Thyroid gland (tissue), 4 donors: ENCODE data around the gene KRTAP12-1. TPM values are rescaled to one million over a fixed set of nuclear protein-coding genes. Genes with fewer than 3 reads are reported as not detected.

Experiments used
- DNase-seq, 2 donors: peaks; one replicate each; pipeline ENCODE4 v3.0.0-alpha.2; 2019
- H3K27ac ChIP-seq, 3 donors: fragments of 200-600 bp; sonication (generic); 1 replicate in 2 of 3; 2 replicates in 1 of 3; pipeline ENCODE4 v1.5.1; 2016 to 2019; ENCODE audit warnings: mild to moderate bottlenecking in 1 of 3, moderate library complexity in 1 of 3
- H3K27me3 ChIP-seq: fragments of 200-600 bp; sonication (generic); one replicate; pipeline ENCODE4 v1.5.1; 2019
- H3K36me3 ChIP-seq, 2 donors: fragments of 200-600 bp; sonication (generic); one replicate each; pipeline ENCODE4 v1.5.1; 2016 to 2019
- H3K4me1 ChIP-seq, 2 donors: fragments of 200-600 bp; sonication (generic); one replicate each; pipeline ENCODE4 v1.5.1; 2017 to 2019
- H3K4me3 ChIP-seq, 3 donors: fragments of 200-600 bp; sonication (generic); replicated peaks in 1 of 3; 1 replicate in 2 of 3; 2 replicates in 1 of 3; pipeline ENCODE4 v1.5.1; 2016; ENCODE audit warnings: mild to moderate bottlenecking in 1 of 3
- H3K9me3 ChIP-seq: fragments of 200-600 bp; sonication (generic); one replicate; pipeline ENCODE4 v1.5.1; 2017
- POLR2A ChIP-seq, 2 donors: fragments of 450-650 bp; IDR thresholded peaks; one replicate each; pipeline ENCODE4 v1.6.1; 2017; ENCODE audit warnings: antibody characterized with exemption in 2 of 2, mild to moderate bottlenecking in 2 of 2, moderate library complexity in 1 of 2
- WGBS, 2 donors: methylation state at CpG; one replicate each; pipeline ENCODE4 v1.1.5; 2017; 5-methylcytosine and 5-hydroxymethylcytosine counted together
- intact Hi-C: fragments of 100-400 bp; cut with DNase I; formaldehyde crosslinking; loops from one replicate; pipeline ENCODE4 v1.15.1; 2023
- total RNA-seq, 4 donors: library from RNA; depleted of rRNA; stranded (reverse); fragments of >200 nt; gene quantifications; one replicate each; pipeline ENCODE4 v1.2.3, GENCODE V29; 2016
- TF ChIP-seq, protein P1 (sequence below), 6 experiments: fragments of 200-600 bp in 3 of 6; fragments of 450-650 bp in 3 of 6; sonication (generic) in 3 of 6; IDR thresholded peaks; one replicate each; pipeline ENCODE4 v1.5.1; 2016 to 2019; ENCODE audit warnings: antibody characterized with exemption in 6 of 6, mild to moderate bottlenecking in 2 of 6, inconsistent platforms in 1 of 6, moderate library complexity in 1 of 6

Gene KRTAP12-1
- total RNA-seq, 4 donors from 2014 or later, result 0.78 TPM; not detected in 3

DNA sequence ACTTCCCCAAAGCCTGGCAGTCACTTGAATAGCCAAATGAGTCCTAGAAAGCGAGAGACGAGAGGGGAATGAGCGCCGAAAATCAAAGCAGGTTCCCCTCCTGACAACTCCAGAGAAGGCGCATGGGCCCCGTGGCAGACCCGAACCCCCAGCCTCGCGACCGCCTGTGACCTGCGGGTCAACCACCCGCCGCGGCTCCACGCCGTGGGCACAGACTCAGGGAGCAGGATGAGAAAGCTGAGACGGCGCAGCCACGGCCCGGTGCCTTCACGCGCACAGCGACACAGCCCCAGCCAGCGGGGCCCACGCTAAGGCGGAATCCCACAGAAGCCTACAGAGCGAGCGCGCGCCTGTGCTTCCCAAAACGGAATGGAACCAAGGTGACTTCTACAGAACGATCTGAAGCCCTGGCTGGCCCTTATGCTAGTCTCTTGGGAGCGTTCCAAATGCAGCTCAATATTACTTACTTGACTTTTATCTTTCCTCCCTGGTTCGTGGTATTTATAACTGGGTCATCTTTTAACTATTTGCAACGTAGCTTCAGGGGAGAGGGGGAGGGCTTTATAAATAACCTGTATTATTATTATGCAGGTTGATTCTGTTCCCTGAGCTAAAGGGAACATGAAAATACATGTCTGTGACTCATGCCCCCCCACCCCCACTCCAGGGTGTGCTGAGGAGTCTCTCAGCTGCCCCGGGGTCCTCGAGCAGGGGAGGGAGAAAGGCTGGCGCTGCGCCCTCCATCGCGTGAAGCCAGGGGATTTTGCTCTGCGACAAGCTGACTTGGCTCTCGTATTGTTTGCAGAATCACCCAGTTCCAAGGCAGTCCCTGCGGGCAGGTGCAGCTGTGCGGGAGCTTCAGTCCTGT lies 27.7 kb upstream of the KRTAP12-1 start:
- TF ChIP-seq POLR2A (IDR thresholded peaks at IDR 0.05), result no peak
- TF ChIP-seq, protein P1, sequence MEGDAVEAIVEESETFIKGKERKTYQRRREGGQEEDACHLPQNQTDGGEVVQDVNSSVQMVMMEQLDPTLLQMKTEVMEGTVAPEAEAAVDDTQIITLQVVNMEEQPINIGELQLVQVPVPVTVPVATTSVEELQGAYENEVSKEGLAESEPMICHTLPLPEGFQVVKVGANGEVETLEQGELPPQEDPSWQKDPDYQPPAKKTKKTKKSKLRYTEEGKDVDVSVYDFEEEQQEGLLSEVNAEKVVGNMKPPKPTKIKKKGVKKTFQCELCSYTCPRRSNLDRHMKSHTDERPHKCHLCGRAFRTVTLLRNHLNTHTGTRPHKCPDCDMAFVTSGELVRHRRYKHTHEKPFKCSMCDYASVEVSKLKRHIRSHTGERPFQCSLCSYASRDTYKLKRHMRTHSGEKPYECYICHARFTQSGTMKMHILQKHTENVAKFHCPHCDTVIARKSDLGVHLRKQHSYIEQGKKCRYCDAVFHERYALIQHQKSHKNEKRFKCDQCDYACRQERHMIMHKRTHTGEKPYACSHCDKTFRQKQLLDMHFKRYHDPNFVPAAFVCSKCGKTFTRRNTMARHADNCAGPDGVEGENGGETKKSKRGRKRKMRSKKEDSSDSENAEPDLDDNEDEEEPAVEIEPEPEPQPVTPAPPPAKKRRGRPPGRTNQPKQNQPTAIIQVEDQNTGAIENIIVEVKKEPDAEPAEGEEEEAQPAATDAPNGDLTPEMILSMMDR (IDR thresholded peaks at IDR 0.05), result no peak
- Histone ChIP-seq H3K27me3 (peaks cover 9% of the 10 kb centered on the region), H3K36me3 (no peaks in the 10 kb centered on the region), H3K4me3 (no peak overlapping the region), H3K9me3 (no peaks in the 10 kb centered on the region), H3K27ac (no peak overlapping the region), H3K4me1 (peaks cover 16 to 59% of the 10 kb centered on the region in 2 donors)
- intact Hi-C loops, result no loop called here
- WGBS, 2 donors, result 10 to 13% methylated on average over 29 to 32 of the region's 45 CpGs
- peak; percentile 20 to 26 for DNase-seq

- Histone ChIP-seq H3K36me3 (no peaks in the 10 kb centered on the region), H3K4me1 (peaks cover 16 to 59% of the 10 kb centered on the region in 2 donors), H3K27me3 (peaks cover 9% of the 10 kb centered on the region), H3K9me3 (no peaks in the 10 kb centered on the region), H3K27ac (no peak overlapping the region), H3K4me3 (no peak overlapping the region)
- TF ChIP-seq, protein P1 (IDR thresholded peaks at IDR 0.05), result no peak
- no peak for TF ChIP-seq POLR2A (IDR thresholded peaks at IDR 0.05)
- intact Hi-C loops, result no loop called here
- 21 to 26% methylated on average over 13 to 20 of the region's 25 CpGs for WGBS, 2 donors
- no peak for DNase-seq
These were observed 27.0 kb upstream of the KRTAP12-1 start for GRCh38 chr21:44708866-44709425.

DNA sequence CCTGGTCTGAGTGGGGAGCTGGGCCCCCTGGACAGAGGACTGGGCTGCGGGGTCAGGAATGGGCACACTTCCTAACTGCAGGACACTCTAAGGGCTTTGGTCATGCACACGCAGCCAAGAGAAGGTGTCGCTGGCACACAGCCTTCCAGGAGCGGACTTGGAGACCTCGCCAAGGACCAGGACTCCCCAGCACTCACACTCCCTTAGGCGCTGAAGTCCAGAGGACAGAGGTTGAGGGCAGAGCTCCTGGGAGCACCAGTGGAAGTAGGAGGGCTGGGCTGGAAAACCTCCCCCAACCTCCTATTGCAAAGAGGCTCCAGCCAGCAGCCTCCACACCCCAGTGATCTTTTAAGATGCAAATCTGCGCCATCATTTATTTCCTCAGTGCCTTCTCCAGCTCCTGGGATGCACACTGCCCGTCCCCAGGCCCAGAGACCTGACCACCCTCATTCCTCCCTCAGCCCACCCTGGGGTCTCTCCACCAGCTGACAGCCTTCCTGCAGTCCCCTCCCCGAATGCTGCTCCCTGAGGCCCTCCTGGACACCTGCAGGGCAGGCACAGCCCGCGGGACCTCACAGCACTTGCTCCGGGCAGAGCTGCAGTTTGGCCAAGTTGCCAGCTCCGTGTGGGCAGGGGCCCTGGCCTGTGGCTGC lies 26.4 kb upstream of the KRTAP12-1 start:
- peak; percentile 62 to 73 for DNase-seq
- 0 to 16% methylated on average over 4 to 8 of the region's 13 CpGs for WGBS, 2 donors
- Histone ChIP-seq H3K27me3 (peaks cover 9% of the 10 kb centered on the region), H3K36me3 (no peaks in the 10 kb centered on the region), H3K4me1 (peaks cover 16 to 59% of the 10 kb centered on the region in 2 donors), H3K4me3 (no peak overlapping the region), H3K9me3 (no peaks in the 10 kb centered on the region), H3K27ac (no peak overlapping the region)
- intact Hi-C loops, result no loop called here
- TF ChIP-seq POLR2A (IDR thresholded peaks at IDR 0.05), result no peak
- TF ChIP-seq, protein P1 (IDR thresholded peaks at IDR 0.05), result no peak

DNA sequence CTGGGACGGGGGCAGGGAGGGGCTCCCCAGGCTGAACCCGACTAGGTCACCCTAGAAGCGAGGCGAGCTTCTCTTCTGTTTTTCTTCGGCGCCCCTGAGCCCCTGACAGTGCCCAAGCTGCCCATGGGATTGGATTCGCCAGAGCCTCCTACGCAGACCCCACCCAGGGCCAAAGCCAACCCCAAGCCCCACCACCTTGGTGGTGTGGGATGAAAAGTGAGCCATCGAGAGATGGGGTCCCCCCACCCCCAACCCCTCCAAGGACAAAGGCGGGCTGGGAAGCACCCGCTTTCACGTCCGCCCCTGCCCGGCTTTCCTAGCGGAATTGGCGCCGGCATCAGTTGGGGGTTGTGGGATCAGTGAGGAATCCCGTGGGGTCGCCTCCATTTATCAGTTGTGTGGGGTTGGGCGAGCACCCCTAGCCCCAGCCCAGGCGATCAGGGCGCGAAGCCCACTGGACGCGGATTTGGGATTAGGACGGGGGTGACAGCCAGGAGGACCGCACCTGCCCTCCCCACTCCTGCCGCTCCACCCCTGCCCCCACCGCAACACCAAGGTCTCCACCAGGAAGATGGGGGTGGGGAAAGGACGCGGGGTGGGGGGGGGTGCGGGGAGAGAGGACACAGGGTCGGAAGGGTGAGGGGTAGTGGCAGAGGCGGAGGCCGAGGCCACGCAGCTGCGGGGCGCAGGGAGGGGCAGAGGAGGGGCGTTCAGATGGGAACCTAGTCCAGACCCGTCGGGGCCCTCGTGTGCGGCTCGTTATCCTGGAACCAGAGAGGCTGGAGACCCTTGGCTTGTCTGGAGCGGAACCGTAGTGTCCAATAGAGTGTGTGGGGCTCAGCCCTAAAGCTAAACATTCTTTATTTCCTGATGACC lies 25.0 kb upstream of the KRTAP12-1 start:
- 26 to 38% methylated on average over 20 to 23 of the region's 46 CpGs for WGBS, 2 donors
- H3K27ac ChIP-seq, result no peak overlapping the region
- TF ChIP-seq, protein P1 (IDR thresholded peaks at IDR 0.05), result no peak
- no peak for TF ChIP-seq POLR2A (IDR thresholded peaks at IDR 0.05)
- intact Hi-C loops, result no loop called here
- H3K27me3 ChIP-seq, result peaks cover 9% of the 10 kb centered on the region
- DNase-seq, result no peak
- no peak overlapping the region for H3K4me3 ChIP-seq
- H3K9me3 ChIP-seq, result no peaks in the 10 kb centered on the region
- peaks cover 10 to 47% of the 10 kb centered on the region in 2 donors for H3K4me1 ChIP-seq
- no peaks in the 10 kb centered on the region for H3K36me3 ChIP-seq
